GM12892 (cell line): Measurements from ENCODE around the gene PTPN13.

Source experiments
- DNase-seq: peaks from one replicate; pipeline ENCODE4 v3.0.0; 2011; ENCODE audit not compliant: insufficient read length
- FAIRE-seq: peaks from 2 replicates; lab custom pipeline; 2011; peaks lifted over from hg19 to GRCh38; lab: Jason Lieb, UNC
- POLR2A ChIP-seq: IDR thresholded peaks from 2 replicates; pipeline ENCODE4 v1.6.1; 2011; ENCODE audit warnings: low read depth, low read length, control low read depth
- POLR2AphosphoS5 ChIP-seq: IDR thresholded peaks from 2 replicates; pipeline ENCODE4 v1.6.1; 2011; ENCODE audit warnings: low read depth, low read length, control low read depth
- TAF1 ChIP-seq: IDR thresholded peaks from 2 replicates; pipeline ENCODE4 v1.6.1; 2011; ENCODE audit warnings: low read depth, mild to moderate bottlenecking, control low read depth, low read length, borderline replicate concordance

Gene PTPN13

GRCh38 chr4:86563416-86563815 is 30.7 kb upstream of the PTPN13 start:
- FAIRE-seq (no peak), DNase-seq (no peak)
- TF ChIP-seq TAF1, result no peak
- TF ChIP-seq POLR2AphosphoS5, result no peak
- TF ChIP-seq POLR2A, result no peak

- TF ChIP-seq POLR2AphosphoS5 (no peak), TAF1 (no peak), POLR2A (no peak)
- no peak for DNase-seq
- no peak for FAIRE-seq
These were observed 29.3 kb upstream of the PTPN13 start for GRCh38 chr4:86564795-86565194.

GRCh38 chr4:86565651-86566050 is 28.5 kb upstream of the PTPN13 start:
- DNase-seq, result no peak
- TF ChIP-seq POLR2A, result no peak
- no peak for TF ChIP-seq TAF1
- TF ChIP-seq POLR2AphosphoS5, result no peak
- FAIRE-seq, result no peak

- DNase-seq (no peak), FAIRE-seq (no peak)
- TF ChIP-seq POLR2AphosphoS5 (no peak), TAF1 (no peak), POLR2A (no peak)
These were observed 24.8 kb upstream of the PTPN13 start for GRCh38 chr4:86569103-86569870.

- FAIRE-seq (no peak), DNase-seq (no peak)
These were observed 14.2 kb upstream of the PTPN13 start for GRCh38 chr4:86579941-86580340.

GRCh38 chr4:86582410-86582809 is 11.7 kb upstream of the PTPN13 start:
- FAIRE-seq (no peak), DNase-seq (no peak)
- no peak for TF ChIP-seq POLR2AphosphoS5
- TF ChIP-seq TAF1, result no peak
- no peak for TF ChIP-seq POLR2A

More at GRCh38 chr4:86579941-86580340, 14.2 kb upstream of the PTPN13 start:
- TF ChIP-seq TAF1 (no peak), POLR2A (no peak), POLR2AphosphoS5 (no peak)

- DNase-seq, result no peak
- no peak for FAIRE-seq
- TF ChIP-seq TAF1 (no peak), POLR2AphosphoS5 (no peak)
These were observed 7.9 kb upstream of the PTPN13 start for GRCh38 chr4:86586160-86586572.

GRCh38 chr4:86586626-86587380 is 7.3 kb upstream of the PTPN13 start:
- FAIRE-seq (no peak), DNase-seq (no peak)
- no peak for TF ChIP-seq POLR2A
- no peak for TF ChIP-seq POLR2AphosphoS5
- no peak for TF ChIP-seq TAF1

- TF ChIP-seq POLR2AphosphoS5 (no peak), POLR2A (no peak), TAF1 (no peak)
- DNase-seq (no peak), FAIRE-seq (no peak)
These were observed 6.6 kb upstream of the PTPN13 start for GRCh38 chr4:86587381-86588140.

- DNase-seq, result no peak
- FAIRE-seq, result no peak
- no peak for TF ChIP-seq POLR2A
- no peak for TF ChIP-seq POLR2AphosphoS5
- no peak for TF ChIP-seq TAF1
These were observed 1.4 kb upstream of the PTPN13 start for GRCh38 chr4:86592553-86593249.
